ENCODE results near the gene SNIP1. TPM values are rescaled to one million over a fixed set of nuclear protein-coding genes. Genes with fewer than 3 reads are reported as not detected.

SNIP1 gene, protein sequence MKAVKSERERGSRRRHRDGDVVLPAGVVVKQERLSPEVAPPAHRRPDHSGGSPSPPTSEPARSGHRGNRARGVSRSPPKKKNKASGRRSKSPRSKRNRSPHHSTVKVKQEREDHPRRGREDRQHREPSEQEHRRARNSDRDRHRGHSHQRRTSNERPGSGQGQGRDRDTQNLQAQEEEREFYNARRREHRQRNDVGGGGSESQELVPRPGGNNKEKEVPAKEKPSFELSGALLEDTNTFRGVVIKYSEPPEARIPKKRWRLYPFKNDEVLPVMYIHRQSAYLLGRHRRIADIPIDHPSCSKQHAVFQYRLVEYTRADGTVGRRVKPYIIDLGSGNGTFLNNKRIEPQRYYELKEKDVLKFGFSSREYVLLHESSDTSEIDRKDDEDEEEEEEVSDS
- total RNA-seq (2022) (21.0 and 25.7 TPM in 2 replicates), Bru-seq, nascent RNA (percentile 88 among the genes with signal in this experiment), BruChase-seq, experiment 1, labeled RNA remaining after a 6-hour chase (percentile 80 among the genes with signal in this experiment), BruChase-seq, experiment 2, labeled RNA remaining after a 2-hour chase (percentile 85 among the genes with signal in this experiment)
- long read RNA-seq, full-length matches to known transcripts = 2 of 4 reads
- long read RNA-seq, partial matches to known transcripts = 0 of 4 reads
- long read RNA-seq, other reads (novel, unspliced or antisense) = 2 of 4 reads

DNA sequence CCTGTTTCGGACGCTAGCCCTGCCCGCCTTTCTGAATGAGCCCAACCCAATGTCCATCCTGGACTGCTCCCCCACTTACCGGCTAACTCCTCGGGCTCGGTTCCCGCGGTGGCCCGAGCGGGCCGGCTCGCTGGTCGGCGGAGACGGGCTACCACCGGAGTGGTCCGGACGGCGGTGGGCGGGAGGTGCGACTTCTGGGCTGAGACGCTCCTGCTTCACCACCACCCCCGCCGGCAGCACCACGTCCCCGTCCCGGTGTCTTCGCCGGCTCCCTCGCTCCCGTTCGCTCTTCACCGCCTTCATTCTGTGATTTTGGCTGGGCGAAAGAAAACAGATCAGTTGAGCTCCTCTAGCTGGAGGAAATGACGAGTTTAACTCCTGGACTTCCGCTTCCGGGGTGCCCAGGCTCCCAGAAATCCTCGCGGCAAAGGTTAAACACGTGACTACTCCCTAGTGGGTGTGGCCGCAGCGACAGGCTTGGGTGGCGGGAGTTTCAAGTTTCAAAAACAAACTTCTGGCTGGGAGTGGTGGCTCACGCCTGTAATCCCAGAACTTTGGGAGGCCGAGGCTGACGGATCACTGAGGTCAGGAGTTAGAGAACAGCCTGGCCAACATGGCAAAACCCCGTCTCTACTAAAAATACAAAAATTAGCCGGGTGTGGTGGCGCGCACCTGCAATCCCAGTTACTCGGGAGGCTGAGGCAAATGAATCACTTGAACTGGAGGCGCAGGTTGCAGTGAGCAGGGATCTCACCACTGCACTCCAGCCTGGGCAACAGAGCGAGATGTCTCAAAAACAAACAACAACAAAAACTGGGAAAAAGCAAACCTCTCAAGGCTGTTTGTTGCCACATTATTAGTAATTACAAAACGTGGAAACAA, at the start of gene SNIP1:
Gene SNIP1 (minus strand): TSS at position 367 of the 882 bp plus-strand sequence. CDS start 64 bp downstream, at position 303.
- intact Hi-C loops (cut with micrococcal nuclease; ENCODE audit: unreplicated experiment) = no loop called here
- DNase-seq = peak; percentile 90
- H3K4me3 Mint-ChIP-seq (ENCODE audit: low read depth, unreplicated experiment) = peak within 1 kb of the TSS; percentile 92
- peaks cover 56% of the 10 kb centered on the region for H3K36me3 Mint-ChIP-seq (ENCODE audit: insufficient read depth, unreplicated experiment)
- H3K9me3 Mint-ChIP-seq (ENCODE audit: low read depth, unreplicated experiment) = no peaks in the 10 kb centered on the region
- CTCF ChIA-PET = interaction anchor here (0.5 to 0.9 kb wide), 3 partner anchors 20 to 124 kb away, joined by 3 to 4 read pairs (median 3); no protein-coding TSS in a partner anchor
- no TSS peak for BruUV-seq (replicated peaks)
- H3K27me3 Mint-ChIP-seq (ENCODE audit: unreplicated experiment) = no peaks in the 10 kb centered on the region
- TF ChIP-seq, protein P1, sequence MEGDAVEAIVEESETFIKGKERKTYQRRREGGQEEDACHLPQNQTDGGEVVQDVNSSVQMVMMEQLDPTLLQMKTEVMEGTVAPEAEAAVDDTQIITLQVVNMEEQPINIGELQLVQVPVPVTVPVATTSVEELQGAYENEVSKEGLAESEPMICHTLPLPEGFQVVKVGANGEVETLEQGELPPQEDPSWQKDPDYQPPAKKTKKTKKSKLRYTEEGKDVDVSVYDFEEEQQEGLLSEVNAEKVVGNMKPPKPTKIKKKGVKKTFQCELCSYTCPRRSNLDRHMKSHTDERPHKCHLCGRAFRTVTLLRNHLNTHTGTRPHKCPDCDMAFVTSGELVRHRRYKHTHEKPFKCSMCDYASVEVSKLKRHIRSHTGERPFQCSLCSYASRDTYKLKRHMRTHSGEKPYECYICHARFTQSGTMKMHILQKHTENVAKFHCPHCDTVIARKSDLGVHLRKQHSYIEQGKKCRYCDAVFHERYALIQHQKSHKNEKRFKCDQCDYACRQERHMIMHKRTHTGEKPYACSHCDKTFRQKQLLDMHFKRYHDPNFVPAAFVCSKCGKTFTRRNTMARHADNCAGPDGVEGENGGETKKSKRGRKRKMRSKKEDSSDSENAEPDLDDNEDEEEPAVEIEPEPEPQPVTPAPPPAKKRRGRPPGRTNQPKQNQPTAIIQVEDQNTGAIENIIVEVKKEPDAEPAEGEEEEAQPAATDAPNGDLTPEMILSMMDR (IDR thresholded peaks at IDR 0.05; ENCODE audit: unreplicated experiment) = no peak
- H3K27ac Mint-ChIP-seq (ENCODE audit: unreplicated experiment) = peak within 1 kb of the TSS; percentile 95
- peaks cover 16% of the 10 kb centered on the region for H3K4me1 Mint-ChIP-seq (ENCODE audit: low read depth, unreplicated experiment)

DNA sequence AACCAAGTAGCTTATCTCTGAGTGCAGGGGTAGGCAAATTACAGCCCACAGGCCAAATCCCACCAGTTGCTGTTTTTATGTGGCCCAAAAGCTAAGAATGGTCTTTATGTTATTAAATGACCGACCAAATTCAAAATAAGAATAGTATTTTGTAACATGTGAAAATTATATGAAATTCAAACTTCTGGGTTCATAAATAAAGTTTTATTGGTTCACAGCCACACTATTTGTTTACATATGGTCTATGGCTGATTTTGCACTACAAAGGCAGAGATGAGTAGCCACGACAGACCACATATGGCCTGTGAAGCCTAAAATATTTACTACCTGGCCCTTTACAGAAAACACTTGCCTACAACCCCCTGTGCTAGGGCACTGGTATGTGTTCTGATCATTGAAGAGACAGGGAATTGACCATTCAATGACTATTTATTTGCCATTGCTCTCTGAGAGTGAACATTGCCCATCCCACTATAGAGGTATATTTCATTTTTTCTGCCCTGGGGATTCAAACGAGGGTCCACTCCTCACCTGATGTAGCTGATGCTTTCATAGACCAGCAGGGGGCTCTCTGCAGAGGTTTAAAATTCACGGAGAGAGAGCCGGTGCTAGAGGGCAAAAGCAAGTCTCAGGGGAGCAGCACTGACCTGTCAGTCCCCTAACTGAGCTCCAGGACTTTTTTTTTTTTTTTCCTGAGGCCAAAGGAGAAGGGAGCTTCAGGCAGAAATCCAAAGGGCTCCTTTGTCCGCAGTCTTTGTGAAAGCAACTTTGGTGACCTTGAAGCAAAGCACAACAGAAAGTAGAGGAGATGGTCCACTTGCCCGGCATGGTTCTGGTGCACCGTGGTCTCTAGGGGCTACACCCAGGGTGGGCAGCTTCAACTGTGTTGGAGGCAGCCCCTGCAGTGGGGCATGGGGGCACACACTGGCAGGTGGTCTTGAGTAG, 48.9 kb upstream of the SNIP1 start:
- TF ChIP-seq, protein P1 (IDR thresholded peaks at IDR 0.05; ENCODE audit: unreplicated experiment) = peak; percentile 70
- Mint-ChIP-seq H3K27me3 (ENCODE audit: unreplicated experiment) (peaks cover 18% of the 10 kb centered on the region), H3K4me3 (ENCODE audit: low read depth, unreplicated experiment) (no peak overlapping the region), H3K36me3 (ENCODE audit: insufficient read depth, unreplicated experiment) (no peaks in the 10 kb centered on the region), H3K9me3 (ENCODE audit: low read depth, unreplicated experiment) (no peaks in the 10 kb centered on the region), H3K4me1 (ENCODE audit: low read depth, unreplicated experiment) (no peaks in the 10 kb centered on the region), H3K27ac (ENCODE audit: unreplicated experiment) (no peak overlapping the region)
- intact Hi-C loops (cut with micrococcal nuclease; ENCODE audit: unreplicated experiment) = loop anchor here (1.0 kb wide), 1 partner anchor 79 kb away; no protein-coding TSS in a partner anchor
- DNase-seq = peak; percentile 40
- BruUV-seq (replicated peaks) = no TSS peak
- CTCF ChIA-PET = interaction anchor here (0.6 to 1.6 kb wide), 11 partner anchors 13 to 1009 kb away, joined by 3 to 8 read pairs (median 4); a partner anchor contains a TSS

DNA sequence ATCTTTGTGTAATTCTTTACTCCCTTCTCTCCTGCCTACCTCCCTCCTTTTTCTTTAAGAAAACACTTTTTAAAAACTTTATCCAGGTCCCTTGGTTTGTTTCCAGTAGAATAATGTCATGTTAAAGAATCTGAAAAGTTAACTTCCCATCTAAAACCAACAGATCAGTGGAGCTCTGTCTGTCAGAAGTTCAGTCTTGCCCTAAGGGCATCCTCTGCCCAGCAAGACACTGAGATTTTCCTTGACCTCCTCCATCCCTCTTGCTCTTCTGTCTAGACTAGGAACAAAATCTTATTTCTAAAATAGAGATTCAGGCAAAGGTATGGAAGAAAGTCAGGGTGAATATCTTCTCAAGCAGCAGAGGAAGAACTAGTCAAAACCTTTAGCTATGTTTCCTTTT, 47.3 kb upstream of the SNIP1 start:
- CTCF ChIA-PET = no interaction called here
- no TSS peak for BruUV-seq (replicated peaks)

More for the DNA sequence above, 47.3 kb upstream of the SNIP1 start:
- Mint-ChIP-seq H3K9me3 (ENCODE audit: low read depth, unreplicated experiment) (no peaks in the 10 kb centered on the region), H3K27ac (ENCODE audit: unreplicated experiment) (no peak overlapping the region), H3K27me3 (ENCODE audit: unreplicated experiment) (peaks cover 18% of the 10 kb centered on the region), H3K36me3 (ENCODE audit: insufficient read depth, unreplicated experiment) (peaks cover 4% of the 10 kb centered on the region), H3K4me3 (ENCODE audit: low read depth, unreplicated experiment) (no peak overlapping the region), H3K4me1 (ENCODE audit: low read depth, unreplicated experiment) (peaks cover 3% of the 10 kb centered on the region)
- TF ChIP-seq, protein P1 (IDR thresholded peaks at IDR 0.05; ENCODE audit: unreplicated experiment) = no peak
- no peak for DNase-seq
- intact Hi-C loops (cut with micrococcal nuclease; ENCODE audit: unreplicated experiment) = no loop called here

Data from Calu3 (cell line).